ENCODE results near the gene TIMM10. TPM values are rescaled to one million over a fixed set of nuclear protein-coding genes. Genes with fewer than 3 reads are reported as not detected.

The TIMM10 gene
- total and polyA plus RNA-seq, 9 donors = 36.3 to 61.9 (median 38.4) TPM

GRCh38 chr11:57562596-57562995 lies 32.0 kb upstream of the TIMM10 start:
- Histone ChIP-seq H3K9me3 (replicated peaks; ENCODE audit: control insufficient read depth, low read depth, low read length) (no peaks in the 10 kb centered on the region), H3K4me1 (ENCODE audit: control insufficient read depth, insufficient read depth, low read length) (peaks cover 16% of the 10 kb centered on the region), H3K27me3 (ENCODE audit: control insufficient read depth, insufficient read depth, low read length) (no peaks in the 10 kb centered on the region), H3K27ac (ENCODE audit: low read length) (no peak overlapping the region), H3K4me3 (ENCODE audit: low read length) (no peak overlapping the region), H3K36me3 (ENCODE audit: control insufficient read depth, insufficient read depth, low read length) (peaks cover 19% of the 10 kb centered on the region)
- WGBS (ENCODE audit: insufficient coverage) = no CpG with 5 or more reads among the region's 4 CpGs
- no peak for DNase-seq

GRCh38 chr11:57560146-57560545 lies 29.6 kb upstream of the TIMM10 start:
- Histone ChIP-seq H3K9me3 (replicated peaks; ENCODE audit: control insufficient read depth, low read depth, low read length) (no peaks in the 10 kb centered on the region), H3K4me1 (ENCODE audit: control insufficient read depth, insufficient read depth, low read length) (no peaks in the 10 kb centered on the region), H3K27me3 (ENCODE audit: control insufficient read depth, insufficient read depth, low read length) (no peaks in the 10 kb centered on the region), H3K27ac (ENCODE audit: low read length) (no peak overlapping the region), H3K4me3 (ENCODE audit: low read length) (no peak overlapping the region), H3K36me3 (ENCODE audit: control insufficient read depth, insufficient read depth, low read length) (peaks cover 37% of the 10 kb centered on the region)
- WGBS (ENCODE audit: insufficient coverage) = 100% methylated on average over 2 of the region's 4 CpGs
- DNase-seq = no peak

DNA sequence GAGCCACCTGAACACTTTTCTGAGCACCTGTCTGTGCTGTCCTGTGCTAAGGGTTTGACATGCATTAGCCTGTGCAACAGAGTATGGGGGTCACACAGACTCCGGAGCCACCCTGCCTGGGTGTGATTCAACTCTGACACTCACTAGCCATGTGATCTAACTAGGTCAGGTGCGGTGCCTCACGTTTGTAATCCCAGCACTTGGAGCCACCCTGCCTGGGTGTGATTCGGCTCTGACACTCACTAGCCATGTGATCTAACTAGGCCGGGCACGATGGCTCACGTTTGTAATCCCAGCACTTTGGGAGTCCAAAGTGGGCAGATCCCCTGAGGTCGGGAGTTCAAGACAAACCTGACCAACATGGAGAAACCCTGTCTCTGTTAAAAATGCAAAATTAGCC lies 25.5 kb upstream of the TIMM10 start:
- Histone ChIP-seq H3K27me3 (ENCODE audit: control insufficient read depth, insufficient read depth, low read length) (no peaks in the 10 kb centered on the region), H3K27ac (ENCODE audit: low read length) (no peak overlapping the region), H3K36me3 (ENCODE audit: control insufficient read depth, insufficient read depth, low read length) (peaks cover 73% of the 10 kb centered on the region), H3K4me3 (ENCODE audit: low read length) (no peak overlapping the region), H3K9me3 (replicated peaks; ENCODE audit: control insufficient read depth, low read depth, low read length) (no peaks in the 10 kb centered on the region), H3K4me1 (ENCODE audit: control insufficient read depth, insufficient read depth, low read length) (no peaks in the 10 kb centered on the region)
- WGBS (ENCODE audit: insufficient coverage) = 91% methylated on average over 8 of the region's 8 CpGs
- no peak for DNase-seq

DNA sequence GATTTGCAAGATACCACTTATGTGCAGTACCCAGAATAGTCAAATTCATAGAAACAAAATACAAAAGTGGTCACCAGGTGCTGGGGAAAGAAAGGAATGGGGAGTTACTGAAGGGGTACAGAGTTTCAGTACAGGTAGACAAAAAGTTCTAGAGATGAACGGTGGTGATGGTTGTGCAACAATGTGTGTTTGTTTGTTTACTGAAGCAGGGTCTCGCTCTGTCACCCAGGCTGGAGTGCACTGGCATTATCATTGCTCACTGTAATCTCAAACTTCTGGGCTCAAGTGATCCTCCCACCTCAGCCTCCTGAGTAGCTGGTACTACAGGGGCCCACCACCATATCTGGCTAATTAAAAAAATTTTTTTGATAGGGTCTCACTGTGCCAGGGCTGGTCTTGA lies 24.8 kb upstream of the TIMM10 start:
- WGBS (ENCODE audit: insufficient coverage) = 100% methylated on average over 1 of the region's 2 CpGs
- Histone ChIP-seq H3K4me1 (ENCODE audit: control insufficient read depth, insufficient read depth, low read length) (no peaks in the 10 kb centered on the region), H3K27me3 (ENCODE audit: control insufficient read depth, insufficient read depth, low read length) (no peaks in the 10 kb centered on the region), H3K4me3 (ENCODE audit: low read length) (no peak overlapping the region), H3K9me3 (replicated peaks; ENCODE audit: control insufficient read depth, low read depth, low read length) (no peaks in the 10 kb centered on the region), H3K27ac (ENCODE audit: low read length) (no peak overlapping the region), H3K36me3 (ENCODE audit: control insufficient read depth, insufficient read depth, low read length) (peaks cover 79% of the 10 kb centered on the region)
- no peak for DNase-seq

- no peak for DNase-seq
- no peak overlapping the region for H3K27ac ChIP-seq (ENCODE audit: low read length)
- no peaks in the 10 kb centered on the region for H3K9me3 ChIP-seq (replicated peaks; ENCODE audit: control insufficient read depth, low read depth, low read length)
- peaks cover 80% of the 10 kb centered on the region for H3K36me3 ChIP-seq (ENCODE audit: control insufficient read depth, insufficient read depth, low read length)
- no CpG with 5 or more reads among the region's 5 CpGs for WGBS (ENCODE audit: insufficient coverage)
- peaks cover 4% of the 10 kb centered on the region for H3K4me1 ChIP-seq (ENCODE audit: control insufficient read depth, insufficient read depth, low read length)
- H3K4me3 ChIP-seq (ENCODE audit: low read length) = no peak overlapping the region
- no peaks in the 10 kb centered on the region for H3K27me3 ChIP-seq (ENCODE audit: control insufficient read depth, insufficient read depth, low read length)
These were observed 21.9 kb upstream of the TIMM10 start for GRCh38 chr11:57552479-57552878.

DNA sequence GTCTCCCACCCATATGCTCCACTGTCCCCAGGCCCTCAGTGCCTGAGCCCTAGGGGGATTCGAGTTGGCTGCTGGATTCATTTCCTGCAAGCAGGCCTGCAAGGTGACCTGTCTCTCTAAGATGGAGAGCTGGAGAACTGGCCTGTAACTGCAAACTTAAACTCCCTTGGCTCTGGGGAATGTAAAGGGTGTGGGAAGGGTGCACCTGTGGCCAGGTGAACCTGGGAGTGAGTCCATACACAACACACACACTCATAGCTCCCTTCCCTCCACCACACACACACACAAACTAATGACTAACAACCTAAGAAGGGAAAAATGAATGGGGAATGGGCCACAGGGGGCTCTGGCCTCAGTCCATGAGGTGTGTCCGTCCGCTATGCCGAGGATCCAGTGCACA lies 21.4 kb upstream of the TIMM10 start:
- Histone ChIP-seq H3K36me3 (ENCODE audit: control insufficient read depth, insufficient read depth, low read length) (peaks cover 82% of the 10 kb centered on the region), H3K9me3 (replicated peaks; ENCODE audit: control insufficient read depth, low read depth, low read length) (no peaks in the 10 kb centered on the region), H3K4me1 (ENCODE audit: control insufficient read depth, insufficient read depth, low read length) (peaks cover 8% of the 10 kb centered on the region), H3K27ac (ENCODE audit: low read length) (no peak overlapping the region), H3K27me3 (ENCODE audit: control insufficient read depth, insufficient read depth, low read length) (no peaks in the 10 kb centered on the region), H3K4me3 (ENCODE audit: low read length) (no peak overlapping the region)
- DNase-seq = no peak
- 97% methylated on average over 3 of the region's 4 CpGs for WGBS (ENCODE audit: insufficient coverage)

DNA sequence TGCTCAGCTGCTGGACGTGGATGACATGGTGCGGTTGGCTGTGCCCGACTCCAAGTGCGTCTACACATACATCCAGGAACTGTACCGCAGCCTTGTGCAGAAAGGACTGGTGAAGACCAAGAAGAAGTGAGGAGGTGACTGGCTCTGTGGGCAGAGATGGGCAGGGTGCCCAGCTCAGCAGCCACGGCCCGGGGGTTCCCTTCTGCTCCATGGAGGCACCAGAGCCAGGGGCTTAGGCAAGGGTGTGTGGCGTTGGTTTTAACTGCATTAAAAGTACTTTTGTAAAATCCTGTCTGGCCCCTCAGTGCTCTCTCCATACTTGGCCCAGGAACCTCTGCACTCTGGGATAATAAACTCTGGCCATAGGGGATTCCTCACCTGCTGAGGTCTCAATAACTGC lies 19.4 kb upstream of the TIMM10 start:
- DNase-seq = no peak
- Histone ChIP-seq H3K4me3 (ENCODE audit: low read length) (no peak overlapping the region), H3K4me1 (ENCODE audit: control insufficient read depth, insufficient read depth, low read length) (peaks cover 10% of the 10 kb centered on the region), H3K36me3 (ENCODE audit: control insufficient read depth, insufficient read depth, low read length) (peaks cover 80% of the 10 kb centered on the region), H3K9me3 (replicated peaks; ENCODE audit: control insufficient read depth, low read depth, low read length) (no peaks in the 10 kb centered on the region), H3K27me3 (ENCODE audit: control insufficient read depth, insufficient read depth, low read length) (no peaks in the 10 kb centered on the region), H3K27ac (ENCODE audit: low read length) (no peak overlapping the region)
- 88% methylated on average over 5 of the region's 8 CpGs for WGBS (ENCODE audit: insufficient coverage)

DNA sequence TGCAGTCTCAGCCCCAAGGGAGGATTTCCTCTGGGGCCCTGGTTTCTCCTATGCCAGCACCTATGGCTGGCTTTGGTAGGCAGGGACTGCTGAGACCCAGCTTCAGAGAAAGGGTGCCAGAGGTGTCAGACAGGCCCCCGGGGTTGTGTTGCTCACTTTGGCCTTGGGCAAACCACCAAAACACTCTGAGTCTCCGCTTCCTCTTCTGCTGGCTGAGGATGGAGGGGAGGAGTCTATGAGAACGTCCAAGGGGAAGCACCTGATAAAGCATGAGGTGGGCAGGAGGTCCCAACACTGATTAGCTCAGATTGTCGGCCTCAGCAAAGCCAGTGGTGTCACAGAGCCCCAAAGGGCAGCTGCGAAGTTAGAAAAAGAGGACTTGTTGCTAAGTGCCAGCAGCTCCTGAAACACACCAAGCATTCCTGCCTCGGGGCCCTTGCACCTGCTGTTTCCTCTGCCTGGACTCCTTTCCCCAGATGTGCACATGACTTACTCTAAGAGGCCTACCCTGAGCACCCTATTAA lies 17.4 kb upstream of the TIMM10 start:
- H3K27ac ChIP-seq (ENCODE audit: low read length) = peak overlapping the region; percentile 29
- no peak overlapping the region for H3K4me3 ChIP-seq (ENCODE audit: low read length)
- H3K36me3 ChIP-seq (ENCODE audit: control insufficient read depth, insufficient read depth, low read length) = peaks cover 69% of the 10 kb centered on the region
- H3K9me3 ChIP-seq (replicated peaks; ENCODE audit: control insufficient read depth, low read depth, low read length) = no peaks in the 10 kb centered on the region
- DNase-seq = no peak
- no peaks in the 10 kb centered on the region for H3K27me3 ChIP-seq (ENCODE audit: control insufficient read depth, insufficient read depth, low read length)
- WGBS (ENCODE audit: insufficient coverage) = 66% methylated on average over 5 of the region's 6 CpGs
- peaks cover 19% of the 10 kb centered on the region for H3K4me1 ChIP-seq (ENCODE audit: control insufficient read depth, insufficient read depth, low read length)

DNA sequence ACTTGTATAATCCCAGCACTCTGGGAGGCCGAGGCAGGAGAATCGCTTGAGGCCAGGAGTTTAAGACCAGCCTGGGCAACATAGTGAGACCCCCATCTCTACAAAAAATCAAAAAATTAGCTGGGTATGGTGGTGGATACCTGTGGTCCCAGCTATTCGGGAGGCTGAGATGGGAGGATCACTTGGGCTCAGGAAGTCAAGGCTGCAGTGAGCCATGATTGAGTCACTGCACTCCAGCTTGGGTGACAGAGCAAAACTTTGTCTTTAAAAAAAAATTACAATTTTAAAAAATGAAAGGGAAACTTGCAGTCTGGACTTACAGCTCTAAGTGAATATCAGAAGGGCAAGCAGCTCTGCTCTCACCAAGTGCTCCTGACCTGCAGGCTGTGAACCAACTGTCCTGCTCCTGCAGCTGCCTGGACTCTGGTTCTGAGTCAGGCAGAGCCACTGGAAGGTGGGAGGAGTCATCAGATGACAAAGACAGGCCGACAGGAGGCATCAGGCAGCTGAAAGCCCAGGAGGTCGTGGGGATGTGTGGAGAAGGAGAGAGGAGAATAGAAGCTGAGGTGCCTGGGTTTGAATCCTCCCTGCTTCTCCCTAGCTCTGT lies 16.4 kb upstream of the TIMM10 start:
- Histone ChIP-seq H3K27me3 (ENCODE audit: control insufficient read depth, insufficient read depth, low read length) (no peaks in the 10 kb centered on the region), H3K4me3 (ENCODE audit: low read length) (no peak overlapping the region), H3K4me1 (ENCODE audit: control insufficient read depth, insufficient read depth, low read length) (peaks cover 25% of the 10 kb centered on the region), H3K36me3 (ENCODE audit: control insufficient read depth, insufficient read depth, low read length) (peaks cover 65% of the 10 kb centered on the region), H3K27ac (ENCODE audit: low read length) (peak overlapping the region; percentile 29), H3K9me3 (replicated peaks; ENCODE audit: control insufficient read depth, low read depth, low read length) (no peaks in the 10 kb centered on the region)
- DNase-seq = no peak
- WGBS (ENCODE audit: insufficient coverage) = 67% methylated on average over 3 of the region's 5 CpGs

DNA sequence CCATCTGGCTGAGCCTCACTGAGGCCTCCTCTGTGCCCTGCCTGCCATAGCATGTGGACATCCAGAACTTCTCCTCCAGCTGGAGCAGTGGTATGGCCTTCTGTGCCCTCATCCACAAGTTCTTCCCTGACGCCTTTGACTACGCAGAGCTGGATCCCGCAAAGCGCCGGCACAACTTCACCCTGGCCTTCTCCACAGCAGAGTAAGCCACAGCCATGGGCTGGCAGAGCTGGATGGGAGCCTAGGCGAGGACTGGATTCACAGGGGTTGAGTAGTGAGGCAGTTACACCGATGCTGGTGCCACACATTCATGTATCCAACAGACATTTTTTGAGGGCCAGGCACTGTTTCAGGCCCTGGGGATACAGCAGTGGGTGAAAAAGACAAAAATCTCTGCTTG lies 15.9 kb upstream of the TIMM10 start:
- H3K27ac ChIP-seq (ENCODE audit: low read length) = no peak overlapping the region
- H3K9me3 ChIP-seq (replicated peaks; ENCODE audit: control insufficient read depth, low read depth, low read length) = no peaks in the 10 kb centered on the region
- no peaks in the 10 kb centered on the region for H3K27me3 ChIP-seq (ENCODE audit: control insufficient read depth, insufficient read depth, low read length)
- no CpG with 5 or more reads among the region's 7 CpGs for WGBS (ENCODE audit: insufficient coverage)
- peaks cover 60% of the 10 kb centered on the region for H3K36me3 ChIP-seq (ENCODE audit: control insufficient read depth, insufficient read depth, low read length)
- DNase-seq = no peak
- peaks cover 25% of the 10 kb centered on the region for H3K4me1 ChIP-seq (ENCODE audit: control insufficient read depth, insufficient read depth, low read length)
- H3K4me3 ChIP-seq (ENCODE audit: low read length) = no peak overlapping the region

GRCh38 chr11:57545883-57546282 lies 15.3 kb upstream of the TIMM10 start:
- H3K9me3 ChIP-seq (replicated peaks; ENCODE audit: control insufficient read depth, low read depth, low read length) = no peaks in the 10 kb centered on the region
- no peak overlapping the region for H3K27ac ChIP-seq (ENCODE audit: low read length)
- DNase-seq = no peak
- no peak overlapping the region for H3K4me3 ChIP-seq (ENCODE audit: low read length)
- no peaks in the 10 kb centered on the region for H3K27me3 ChIP-seq (ENCODE audit: control insufficient read depth, insufficient read depth, low read length)
- 94% methylated on average over 11 of the region's 13 CpGs for WGBS (ENCODE audit: insufficient coverage)
- peaks cover 26% of the 10 kb centered on the region for H3K4me1 ChIP-seq (ENCODE audit: control insufficient read depth, insufficient read depth, low read length)
- H3K36me3 ChIP-seq (ENCODE audit: control insufficient read depth, insufficient read depth, low read length) = peaks cover 55% of the 10 kb centered on the region

Measured in muscle of leg (tissue), 11 donors.